CD4-positive, alpha-beta T cell (primary cell): ENCODE measurements around the gene TPO. TPM values are rescaled to one million over a fixed set of nuclear protein-coding genes. Genes with fewer than 3 reads are reported as not detected.

Source experiments
- ATAC-seq: fragments of 200-7000 bp; cut with Tn5 transposase; one replicate; pipeline ENCODE4 v1.10.0; 2022; ENCODE audit warnings: mild to moderate bottlenecking; ENCODE audit not compliant: poor library complexity
- CTCF ChIA-PET: fragments of 350-600 bp; sonication (Branson Sonifier 250); formaldehyde crosslinking; loops from one replicate; lab custom pipeline; 2021; ENCODE audit warnings: antibody characterized with exemption, inconsistent platforms; lab: Charles Lee
- POLR2A ChIA-PET: fragments of 350-600 bp; sonication (Branson Sonifier 250); formaldehyde crosslinking; loops from one replicate; lab custom pipeline; 2021; ENCODE audit warnings: antibody characterized with exemption, inconsistent platforms; lab: Charles Lee
- DNase-seq, 14 experiments: peaks; one replicate each; pipeline ENCODE4 v3.0.0-alpha.2; 2013 to 2020; ENCODE audit warnings: mixed read lengths in 2 of 14
- H3K27ac ChIP-seq, 2 donors: one replicate each; pipeline versions ENCODE4 v1.5.1 to v1.7.0; 2013; ENCODE audit warnings: low read length in 2 of 2, low read depth in 1 of 2, mild to moderate bottlenecking in 1 of 2
- H3K27me3 ChIP-seq, 2 experiments: 1 replicate in 1 of 2; 2 replicates in 1 of 2; pipeline versions ENCODE4 v1.6.1 to v1.7.0; 2013; ENCODE audit warnings: low read length in 2 of 2, control low read depth in 1 of 2, mild to moderate bottlenecking in 1 of 2, moderate library complexity in 1 of 2; ENCODE audit not compliant: insufficient read depth in 2 of 2, control insufficient read depth in 1 of 2
- H3K36me3 ChIP-seq: one replicate; pipeline ENCODE4 v1.6.1; 2013; ENCODE audit warnings: low read length, control low read depth; ENCODE audit not compliant: insufficient read depth
- H3K4me1 ChIP-seq: one replicate; pipeline ENCODE4 v1.6.1; 2013; ENCODE audit warnings: low read length, control low read depth; ENCODE audit not compliant: insufficient read depth
- H3K4me3 ChIP-seq: one replicate; pipeline ENCODE4 v1.5.1; 2013; ENCODE audit warnings: mild to moderate bottlenecking, low read length, moderate library complexity
- H3K9me3 ChIP-seq, 2 experiments: 1 replicate in 1 of 2; 2 replicates in 1 of 2; pipeline versions ENCODE4 v1.6.1 to v1.7.0; 2013; ENCODE audit warnings: low read length in 2 of 2, mild to moderate bottlenecking in 2 of 2, control low read depth in 1 of 2, moderate library complexity in 1 of 2; ENCODE audit not compliant: control insufficient read depth in 1 of 2, insufficient read depth in 1 of 2
- H3K27ac Mint-ChIP-seq: one replicate; pipeline ENCODE4 v1.8.0; 2020; ENCODE audit warnings: mixed read lengths
- H3K27me3 Mint-ChIP-seq: one replicate; pipeline ENCODE4 v1.8.0; 2021; ENCODE audit warnings: mixed read lengths
- H3K36me3 Mint-ChIP-seq: one replicate; pipeline ENCODE4 v1.8.0; 2021; ENCODE audit warnings: low read depth, mixed read lengths
- H3K4me1 Mint-ChIP-seq: one replicate; pipeline ENCODE4 v1.8.0; 2021; ENCODE audit warnings: low read depth, mixed read lengths
- H3K4me3 Mint-ChIP-seq: one replicate; pipeline ENCODE4 v1.8.0; 2020; ENCODE audit warnings: mild to moderate bottlenecking, mixed read lengths
- H3K9me3 Mint-ChIP-seq: one replicate; pipeline ENCODE4 v1.8.0; 2020; ENCODE audit warnings: mixed read lengths
- CTCF ChIP-seq: fragments of 200-600 bp; IDR thresholded peaks from one replicate; pipeline ENCODE4 v1.8.0; 2022; ENCODE audit warnings: antibody characterized with exemption, mild to moderate bottlenecking
- intact Hi-C, 2 experiments: fragments of 100-400 bp; cut with DNase I in 1 of 2; cut with micrococcal nuclease in 1 of 2; formaldehyde crosslinking; loops; one replicate each; pipeline versions ENCODE4 v1.15.1 to v1.9.0; 2023 to 2025; cut with DNase I, micrococcal nuclease
- total RNA-seq, 174 experiments: library from RNA in 2 of 174; stranded (reverse) in 2 of 174; gene quantifications; one replicate each; pipeline ENCODE4 v1.2.3 and lab custom pipeline; 2021 to 2026

Gene TPO
- total RNA-seq, 2 experiments from 2014 or later = 0.27 TPM; not detected in 1

DNA sequence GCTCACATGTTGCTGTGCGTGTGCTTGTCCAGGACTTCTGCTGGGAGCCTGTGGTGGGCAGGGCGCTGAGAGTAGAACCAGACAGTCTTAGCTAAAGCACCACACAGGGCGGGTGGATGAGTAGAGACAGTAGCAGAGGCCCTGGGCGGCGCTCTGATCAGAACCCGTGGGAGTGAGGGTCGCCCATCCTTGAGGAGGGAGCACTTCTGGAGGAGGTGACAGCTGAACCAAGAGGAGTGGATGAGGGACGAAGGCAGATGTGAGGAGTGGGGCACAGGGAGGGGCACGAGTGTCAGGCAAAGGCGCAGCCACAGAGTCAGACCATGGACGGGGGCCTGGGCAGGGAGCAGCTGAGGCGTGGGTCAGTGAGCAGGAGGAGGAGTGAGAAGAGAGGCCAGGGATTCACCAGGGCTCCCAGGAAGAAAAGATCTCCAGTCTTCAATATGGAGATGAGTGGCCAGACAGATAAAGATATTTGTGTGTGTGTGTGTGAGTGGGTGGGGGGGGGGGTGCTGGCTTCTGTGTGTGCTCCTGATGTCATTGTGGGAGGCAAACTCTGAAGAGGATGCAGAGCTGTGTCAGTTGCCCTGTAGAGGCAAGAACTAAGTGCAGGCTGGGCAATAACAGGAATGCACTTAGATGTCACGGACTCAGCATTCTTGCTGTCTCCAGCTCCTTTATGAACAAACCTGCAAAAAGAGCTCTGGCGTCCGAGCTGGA, 79.6 kb downstream of the TPO start:
- Histone ChIP-seq H3K9me3 (peaks cover 0 to 10% of the 10 kb centered on the region in 2 experiments), H3K27ac (no peak overlapping the region), H3K27me3 (no peaks in the 10 kb centered on the region), H3K4me3 (no peak overlapping the region), H3K4me1 (peaks cover 9% of the 10 kb centered on the region), H3K36me3 (no peaks in the 10 kb centered on the region)
- no peak overlapping the region for H3K27ac Mint-ChIP-seq
- H3K27me3 Mint-ChIP-seq = no peaks in the 10 kb centered on the region
- H3K4me1 Mint-ChIP-seq = no peaks in the 10 kb centered on the region
- CTCF ChIA-PET = no interaction called here
- H3K9me3 Mint-ChIP-seq = no peaks in the 10 kb centered on the region
- intact Hi-C loops = no loop called here
- DNase-seq (peak in 1 of 14 experiments; percentile 25), ATAC-seq (no peak)
- no peaks in the 10 kb centered on the region for H3K36me3 Mint-ChIP-seq
- POLR2A ChIA-PET = no interaction called here
- H3K4me3 Mint-ChIP-seq = no peak overlapping the region
- no peak for TF ChIP-seq CTCF

DNA sequence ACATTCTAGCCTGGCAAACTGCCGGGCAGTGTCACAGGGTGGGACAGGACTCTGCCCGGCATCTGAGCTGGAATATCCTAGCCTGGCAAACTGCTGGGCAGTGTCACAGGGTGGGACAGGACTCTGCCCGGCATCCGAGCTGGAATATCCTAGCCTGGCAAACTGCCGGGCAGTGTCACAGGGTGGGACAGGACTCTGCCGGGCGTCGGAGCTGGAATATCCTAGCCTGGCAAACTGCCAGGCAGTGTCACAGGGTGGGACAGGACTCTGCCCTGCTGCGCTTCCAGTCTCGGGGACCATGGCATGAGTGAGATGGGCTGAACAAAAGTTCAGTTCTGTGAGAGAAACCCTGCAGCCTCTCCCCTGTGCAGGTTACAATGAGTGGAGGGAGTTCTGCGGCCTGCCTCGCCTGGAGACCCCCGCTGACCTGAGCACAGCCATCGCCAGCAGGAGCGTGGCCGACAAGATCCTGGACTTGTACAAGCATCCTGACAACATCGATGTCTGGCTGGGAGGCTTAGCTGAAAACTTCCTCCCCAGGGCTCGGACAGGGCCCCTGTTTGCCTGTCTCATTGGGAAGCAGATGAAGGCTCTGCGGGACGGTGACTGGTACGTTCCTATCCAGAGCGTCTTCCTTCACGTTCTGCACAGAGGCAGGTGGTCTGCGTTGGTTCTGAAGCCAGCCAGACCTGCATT, 80.3 kb downstream of the TPO start:
- Mint-ChIP-seq H3K9me3 (no peaks in the 10 kb centered on the region), H3K36me3 (no peaks in the 10 kb centered on the region), H3K27ac (no peak overlapping the region), H3K4me1 (no peaks in the 10 kb centered on the region), H3K27me3 (no peaks in the 10 kb centered on the region), H3K4me3 (no peak overlapping the region)
- ChIA-PET CTCF (no interaction called here), POLR2A (no interaction called here)
- H3K9me3 ChIP-seq = peaks cover 0 to 7% of the 10 kb centered on the region in 2 experiments
- no peaks in the 10 kb centered on the region for H3K36me3 ChIP-seq
- no peak overlapping the region for H3K27ac ChIP-seq
- peaks cover 9% of the 10 kb centered on the region for H3K4me1 ChIP-seq
- no peak for ATAC-seq
- H3K4me3 ChIP-seq = no peak overlapping the region
- no peaks in the 10 kb centered on the region for H3K27me3 ChIP-seq
- TF ChIP-seq CTCF = no peak
- intact Hi-C loops = no loop called here
- DNase-seq = peak in 2 of 14 experiments; percentile 3 to 32

DNA sequence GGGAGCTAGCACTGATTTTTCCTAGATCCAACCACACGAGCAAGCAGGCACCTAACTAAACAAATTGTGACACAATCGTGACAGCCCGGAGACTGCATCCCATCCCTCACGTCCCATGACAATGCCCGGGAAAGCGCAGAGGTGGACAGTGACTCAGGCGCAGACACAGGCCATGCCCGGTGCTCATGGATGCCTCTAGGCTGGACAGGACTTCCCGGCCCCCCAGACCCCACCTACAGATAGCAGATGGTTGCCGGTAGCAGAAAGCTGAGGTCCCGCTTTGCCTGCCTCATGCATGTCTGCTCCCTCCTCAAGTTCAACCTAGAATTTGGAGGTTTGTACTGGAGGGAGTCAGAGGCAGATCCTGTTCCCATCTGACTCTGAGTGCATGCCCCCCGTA, 81.0 kb downstream of the TPO start:
- Histone ChIP-seq H3K9me3 (peaks cover 0 to under 1% of the 10 kb centered on the region in 2 experiments), H3K36me3 (no peaks in the 10 kb centered on the region), H3K4me1 (peaks cover 9% of the 10 kb centered on the region), H3K4me3 (no peak overlapping the region), H3K27me3 (no peaks in the 10 kb centered on the region), H3K27ac (no peak overlapping the region)
- peak in 1 of 14 experiments; percentile 24 for DNase-seq
- Mint-ChIP-seq H3K36me3 (no peaks in the 10 kb centered on the region), H3K4me3 (no peak overlapping the region), H3K27ac (no peak overlapping the region), H3K27me3 (no peaks in the 10 kb centered on the region), H3K9me3 (no peaks in the 10 kb centered on the region), H3K4me1 (no peaks in the 10 kb centered on the region)
- ChIA-PET POLR2A (no interaction called here), CTCF (no interaction called here)
- no peak for TF ChIP-seq CTCF
- intact Hi-C loops = no loop called here
- no peak for ATAC-seq
